Osteoblast (primary cell): Measurements from ENCODE around the gene ERP44. TPM values are rescaled to one million over a fixed set of nuclear protein-coding genes. Genes with fewer than 3 reads are reported as not detected.
A peak's percentile ranks its signal among the peaks of the same experiment; 100 is the strongest.
"Not testable (repeated sequence)": the region's sequence is repeated elsewhere in the genome, so short reads cannot be mapped to it uniquely, and the experiment has no call there.

ENCODE experiments used
- DNase-seq: peaks from one replicate; pipeline ENCODE4 v3.0.0; 2011; ENCODE audit warnings: low spot score, mixed read lengths; ENCODE audit not compliant: insufficient read length; ENCODE audit errors: missing footprints
- H2AFZ ChIP-seq: 2 replicates; pipeline ENCODE4 v1.6.0; 2011; ENCODE audit warnings: mild to moderate bottlenecking, low read length
- H3K27ac ChIP-seq: 2 replicates; pipeline ENCODE4 v1.5.1; 2011; ENCODE audit warnings: mild to moderate bottlenecking, low read depth, low read length, moderate library complexity
- H3K27me3 ChIP-seq: 2 replicates; pipeline ENCODE4 v1.6.0; 2012; ENCODE audit warnings: mild to moderate bottlenecking, control low read depth, inconsistent platforms, low read length, moderate library complexity; ENCODE audit not compliant: insufficient read depth
- H3K36me3 ChIP-seq: 2 replicates; pipeline ENCODE4 v1.5.1; 2011; ENCODE audit warnings: mild to moderate bottlenecking, low read length, control low read depth, moderate library complexity; ENCODE audit not compliant: insufficient read depth
- H3K4me1 ChIP-seq: 2 replicates; pipeline ENCODE4 v1.5.1; 2011; ENCODE audit warnings: mild to moderate bottlenecking, low read length, control low read depth, moderate library complexity; ENCODE audit not compliant: insufficient read depth
- H3K4me2 ChIP-seq: 2 replicates; pipeline ENCODE4 v1.6.0; 2011; ENCODE audit warnings: mild to moderate bottlenecking, low read length; ENCODE audit not compliant: insufficient read depth
- H3K4me3 ChIP-seq: fragments of 200-600 bp; sonication (generic); 3 replicates; pipeline ENCODE4 v1.5.1; 2012; ENCODE audit warnings: mild to moderate bottlenecking, low read length, inconsistent platforms; ENCODE audit not compliant: insufficient read depth
- H3K79me2 ChIP-seq: 2 replicates; pipeline ENCODE4 v1.6.0; 2012; ENCODE audit warnings: mild to moderate bottlenecking, low read length, control low read depth, inconsistent platforms; ENCODE audit not compliant: insufficient read depth
- H3K9me3 ChIP-seq: 2 replicates; pipeline ENCODE4 v1.5.1; 2011; ENCODE audit warnings: low read depth, low read length, control low read depth
- H4K20me1 ChIP-seq: 2 replicates; pipeline ENCODE4 v1.6.0; 2012; ENCODE audit warnings: mild to moderate bottlenecking, low read length, control low read depth; ENCODE audit not compliant: insufficient read depth
- total RNA-seq: library from RNA; depleted of rRNA; stranded (reverse); fragments of >200 nt; gene quantifications from 2 replicates; pipeline ENCODE4 v1.2.3, GENCODE V29; 2012
- TF ChIP-seq, protein P1 (sequence below): IDR thresholded peaks from 2 replicates; pipeline ENCODE4 v1.5.1; 2011; ENCODE audit warnings: mild to moderate bottlenecking, low read depth, low read length, moderate library complexity; ENCODE audit errors: extremely low read depth

The ERP44 gene
- total RNA-seq, 1 donor, result 13.8 TPM

DNA sequence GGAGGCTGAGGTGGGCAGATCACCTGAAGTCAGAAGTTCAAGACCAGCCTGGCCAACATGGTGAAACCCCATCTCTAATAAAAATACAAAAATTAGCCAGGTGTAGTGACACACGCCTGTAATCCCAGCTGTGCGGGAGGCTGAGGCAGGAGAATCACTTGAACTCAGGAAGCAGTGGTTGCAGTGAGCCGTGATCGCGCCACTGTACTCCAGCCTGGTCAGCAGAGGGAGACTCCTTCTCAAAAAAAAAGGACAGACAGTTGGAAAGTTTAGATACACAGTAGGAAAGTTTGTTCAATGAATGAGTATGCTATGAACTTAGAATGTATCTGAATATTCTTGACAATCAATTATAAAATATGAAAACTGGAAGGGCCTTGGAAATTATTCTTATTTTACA is 38.0 kb upstream of the ERP44 start:
- DNase-seq, H4K20me1 ChIP-seq, H3K9me3 ChIP-seq, H3K79me2 ChIP-seq, H3K36me3 ChIP-seq, H2AFZ ChIP-seq, H3K4me1 ChIP-seq, H3K4me3 ChIP-seq, H3K4me2 ChIP-seq, H3K27me3 ChIP-seq, H3K27ac ChIP-seq: not testable (repeated sequence)
- TF ChIP-seq, protein P1, sequence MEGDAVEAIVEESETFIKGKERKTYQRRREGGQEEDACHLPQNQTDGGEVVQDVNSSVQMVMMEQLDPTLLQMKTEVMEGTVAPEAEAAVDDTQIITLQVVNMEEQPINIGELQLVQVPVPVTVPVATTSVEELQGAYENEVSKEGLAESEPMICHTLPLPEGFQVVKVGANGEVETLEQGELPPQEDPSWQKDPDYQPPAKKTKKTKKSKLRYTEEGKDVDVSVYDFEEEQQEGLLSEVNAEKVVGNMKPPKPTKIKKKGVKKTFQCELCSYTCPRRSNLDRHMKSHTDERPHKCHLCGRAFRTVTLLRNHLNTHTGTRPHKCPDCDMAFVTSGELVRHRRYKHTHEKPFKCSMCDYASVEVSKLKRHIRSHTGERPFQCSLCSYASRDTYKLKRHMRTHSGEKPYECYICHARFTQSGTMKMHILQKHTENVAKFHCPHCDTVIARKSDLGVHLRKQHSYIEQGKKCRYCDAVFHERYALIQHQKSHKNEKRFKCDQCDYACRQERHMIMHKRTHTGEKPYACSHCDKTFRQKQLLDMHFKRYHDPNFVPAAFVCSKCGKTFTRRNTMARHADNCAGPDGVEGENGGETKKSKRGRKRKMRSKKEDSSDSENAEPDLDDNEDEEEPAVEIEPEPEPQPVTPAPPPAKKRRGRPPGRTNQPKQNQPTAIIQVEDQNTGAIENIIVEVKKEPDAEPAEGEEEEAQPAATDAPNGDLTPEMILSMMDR, result peak; percentile 23

DNA sequence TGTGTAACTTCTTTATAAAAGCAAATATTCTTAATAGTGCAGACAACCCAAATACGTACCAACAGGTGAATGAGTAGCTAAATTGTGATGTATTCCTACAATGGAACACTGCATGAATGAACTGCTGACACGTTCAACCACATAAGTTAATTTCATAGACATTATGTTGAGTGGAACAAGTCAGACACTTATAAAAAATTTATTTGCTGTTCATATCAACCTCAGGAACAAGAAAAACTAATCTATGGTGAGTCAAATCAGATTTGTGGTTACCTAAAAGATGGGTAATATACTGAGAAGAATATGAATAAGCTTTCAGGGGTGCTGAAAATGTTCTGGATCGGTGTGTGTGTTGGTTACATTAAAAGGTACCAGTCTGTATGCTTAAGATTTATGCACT is 35.9 kb upstream of the ERP44 start:
- H3K79me2 ChIP-seq, result no peaks in the 10 kb centered on the region
- no peak for DNase-seq
- H3K4me1 ChIP-seq, result no peaks in the 10 kb centered on the region
- no peak overlapping the region for H3K4me3 ChIP-seq
- no peak overlapping the region for H3K27ac ChIP-seq
- no peak overlapping the region for H3K4me2 ChIP-seq
- H2AFZ ChIP-seq, result no peak overlapping the region
- H3K27me3 ChIP-seq, result no peaks in the 10 kb centered on the region
- no peaks in the 10 kb centered on the region for H4K20me1 ChIP-seq
- TF ChIP-seq, protein P1, result no peak
- H3K9me3 ChIP-seq, result no peaks in the 10 kb centered on the region
- H3K36me3 ChIP-seq, result no peaks in the 10 kb centered on the region

DNA sequence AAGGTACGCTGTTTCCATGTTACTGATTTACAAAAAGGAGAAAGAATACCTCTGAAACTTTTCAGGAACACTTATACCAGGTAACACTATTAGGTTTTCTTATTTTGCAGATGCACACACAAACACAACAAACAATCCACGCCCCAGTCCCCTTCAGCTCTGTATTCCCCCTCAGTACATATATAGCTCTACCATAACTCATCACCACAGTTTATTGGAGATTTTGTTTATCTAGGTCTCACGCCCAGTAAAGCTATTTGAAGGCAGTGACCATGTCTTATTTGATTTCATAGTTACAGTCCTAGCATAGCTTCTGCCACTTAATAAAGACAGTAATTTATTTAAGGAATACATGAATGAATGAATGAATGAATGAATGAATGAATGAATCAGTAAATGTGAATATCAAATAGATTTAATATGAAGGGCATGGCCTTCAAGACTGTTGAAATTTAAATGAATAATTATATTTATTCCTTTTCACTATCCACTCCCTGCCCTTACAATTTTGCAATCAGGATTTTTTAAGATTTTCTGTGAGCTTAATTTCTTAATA is 33.2 kb upstream of the ERP44 start:
- no peaks in the 10 kb centered on the region for H3K9me3 ChIP-seq

DNA sequence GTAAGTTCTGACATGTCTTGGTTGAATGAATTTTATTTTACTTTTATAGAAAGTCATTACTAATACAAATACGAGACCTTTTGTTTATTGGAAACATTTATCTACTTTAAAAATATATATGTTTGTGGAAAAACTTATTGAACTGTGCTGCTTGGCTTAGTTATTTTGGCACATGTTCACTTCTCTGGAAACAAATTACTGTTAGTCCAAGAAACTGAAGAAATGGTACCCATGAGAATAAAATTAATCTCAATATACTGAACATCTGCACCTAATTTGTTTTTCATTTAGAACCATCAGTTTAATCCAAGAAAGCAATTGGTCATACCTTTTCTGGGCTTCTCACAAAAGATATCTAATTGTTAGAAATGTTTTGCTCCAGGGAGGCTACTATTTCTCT is 32.4 kb upstream of the ERP44 start:
- H3K36me3 ChIP-seq, result no peaks in the 10 kb centered on the region
- H3K9me3 ChIP-seq, result no peaks in the 10 kb centered on the region
- H3K4me2 ChIP-seq, result no peak overlapping the region
- no peaks in the 10 kb centered on the region for H4K20me1 ChIP-seq
- H3K79me2 ChIP-seq, result no peaks in the 10 kb centered on the region
- no peak overlapping the region for H3K27ac ChIP-seq
- H2AFZ ChIP-seq, result no peak overlapping the region
- TF ChIP-seq, protein P1, result no peak
- H3K4me3 ChIP-seq, result no peak overlapping the region
- no peaks in the 10 kb centered on the region for H3K4me1 ChIP-seq
- DNase-seq, result no peak
- no peaks in the 10 kb centered on the region for H3K27me3 ChIP-seq

More for the DNA sequence above, 33.2 kb upstream of the ERP44 start:
- TF ChIP-seq, protein P1, result no peak
- H3K36me3 ChIP-seq, result no peaks in the 10 kb centered on the region
- no peaks in the 10 kb centered on the region for H3K4me1 ChIP-seq
- no peak overlapping the region for H3K27ac ChIP-seq
- H2AFZ ChIP-seq, result no peak overlapping the region
- H3K27me3 ChIP-seq, result no peaks in the 10 kb centered on the region
- no peaks in the 10 kb centered on the region for H4K20me1 ChIP-seq
- H3K4me2 ChIP-seq, result no peak overlapping the region
- H3K4me3 ChIP-seq, result no peak overlapping the region
- H3K79me2 ChIP-seq, result no peaks in the 10 kb centered on the region
- no peak for DNase-seq
